Glutamatergic neuron (in vitro differentiated cells): ENCODE results near the gene ZNF880. TPM values are rescaled to one million over a fixed set of nuclear protein-coding genes. Genes with fewer than 3 reads are reported as not detected.
A peak's percentile ranks its signal among the peaks of the same experiment; 100 is the strongest.

Experiments used
- DNase-seq: peaks from one replicate; pipeline ENCODE4 v3.0.0; 2022
- H3K27ac Mint-ChIP-seq: one replicate; pipeline ENCODE4 v1.8.0; 2020; ENCODE audit warnings: mild to moderate bottlenecking, mixed read lengths, inconsistent platforms; ENCODE audit not compliant: unreplicated experiment
- H3K27me3 Mint-ChIP-seq: one replicate; pipeline ENCODE4 v1.8.0; 2020; ENCODE audit warnings: mild to moderate bottlenecking, moderate library complexity, mixed read lengths, inconsistent platforms; ENCODE audit not compliant: unreplicated experiment
- H3K36me3 Mint-ChIP-seq: one replicate; pipeline ENCODE4 v1.8.0; 2020; ENCODE audit warnings: mild to moderate bottlenecking, mixed read lengths, inconsistent platforms; ENCODE audit not compliant: unreplicated experiment
- H3K4me1 Mint-ChIP-seq: one replicate; pipeline ENCODE4 v1.8.0; 2020; ENCODE audit warnings: mild to moderate bottlenecking, low read depth, mixed read lengths, inconsistent platforms; ENCODE audit not compliant: unreplicated experiment
- H3K4me3 Mint-ChIP-seq: one replicate; pipeline ENCODE4 v1.8.0; 2020; ENCODE audit warnings: mild to moderate bottlenecking, mixed read lengths, inconsistent platforms; ENCODE audit not compliant: unreplicated experiment
- H3K9me3 Mint-ChIP-seq: one replicate; pipeline ENCODE4 v1.8.0; 2020; ENCODE audit warnings: mild to moderate bottlenecking, moderate library complexity, mixed read lengths, inconsistent platforms; ENCODE audit not compliant: unreplicated experiment
- total RNA-seq: library from RNA; stranded (reverse); fragmentation: NEBNext Ultra II Directional; extraction: Animal tissue kit (Norgen Biotek cat#: 25700); gene quantifications from one replicate; pipeline ENCODE4 v1.2.1, GENCODE V29; 2021; ENCODE audit not compliant: unreplicated experiment
- TF ChIP-seq, protein P1 (sequence below): fragments of 200-600 bp; sonication (generic); IDR thresholded peaks from one replicate; pipeline ENCODE4 v1.5.0; 2021; ENCODE audit not compliant: partially characterized antibody, unreplicated experiment

Gene ZNF880
- total RNA-seq, 1 donor from 2014 or later: 24.5 TPM

DNA sequence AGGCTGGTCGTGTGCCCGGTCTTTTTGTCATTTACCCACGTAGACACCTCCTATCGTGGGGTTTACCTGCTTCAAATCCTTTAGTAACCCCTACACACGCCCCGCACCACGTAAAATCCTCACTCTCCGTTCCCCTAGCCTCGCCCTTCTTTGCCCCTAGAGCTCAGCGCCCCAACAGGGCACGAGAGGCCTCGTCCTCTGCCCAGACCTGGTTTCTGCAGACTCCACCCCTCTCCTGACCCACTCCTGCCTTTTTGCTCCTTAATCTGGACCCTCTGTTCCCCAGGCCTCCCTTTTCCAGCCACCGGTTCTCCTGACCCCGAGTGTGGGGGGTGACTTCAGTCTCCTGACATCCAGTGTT is 28.3 kb downstream of the ZNF880 start:
- Mint-ChIP-seq H3K4me1 (peaks cover 2% of the 10 kb centered on the region), H3K4me3 (peak overlapping the region; percentile 96), H3K27ac (peak overlapping the region; percentile 95), H3K27me3 (peaks cover 6% of the 10 kb centered on the region), H3K9me3 (peaks cover 19% of the 10 kb centered on the region), H3K36me3 (peaks cover 63% of the 10 kb centered on the region)
- TF ChIP-seq, protein P1, sequence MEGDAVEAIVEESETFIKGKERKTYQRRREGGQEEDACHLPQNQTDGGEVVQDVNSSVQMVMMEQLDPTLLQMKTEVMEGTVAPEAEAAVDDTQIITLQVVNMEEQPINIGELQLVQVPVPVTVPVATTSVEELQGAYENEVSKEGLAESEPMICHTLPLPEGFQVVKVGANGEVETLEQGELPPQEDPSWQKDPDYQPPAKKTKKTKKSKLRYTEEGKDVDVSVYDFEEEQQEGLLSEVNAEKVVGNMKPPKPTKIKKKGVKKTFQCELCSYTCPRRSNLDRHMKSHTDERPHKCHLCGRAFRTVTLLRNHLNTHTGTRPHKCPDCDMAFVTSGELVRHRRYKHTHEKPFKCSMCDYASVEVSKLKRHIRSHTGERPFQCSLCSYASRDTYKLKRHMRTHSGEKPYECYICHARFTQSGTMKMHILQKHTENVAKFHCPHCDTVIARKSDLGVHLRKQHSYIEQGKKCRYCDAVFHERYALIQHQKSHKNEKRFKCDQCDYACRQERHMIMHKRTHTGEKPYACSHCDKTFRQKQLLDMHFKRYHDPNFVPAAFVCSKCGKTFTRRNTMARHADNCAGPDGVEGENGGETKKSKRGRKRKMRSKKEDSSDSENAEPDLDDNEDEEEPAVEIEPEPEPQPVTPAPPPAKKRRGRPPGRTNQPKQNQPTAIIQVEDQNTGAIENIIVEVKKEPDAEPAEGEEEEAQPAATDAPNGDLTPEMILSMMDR: no peak
- peak; percentile 21 for DNase-seq

DNA sequence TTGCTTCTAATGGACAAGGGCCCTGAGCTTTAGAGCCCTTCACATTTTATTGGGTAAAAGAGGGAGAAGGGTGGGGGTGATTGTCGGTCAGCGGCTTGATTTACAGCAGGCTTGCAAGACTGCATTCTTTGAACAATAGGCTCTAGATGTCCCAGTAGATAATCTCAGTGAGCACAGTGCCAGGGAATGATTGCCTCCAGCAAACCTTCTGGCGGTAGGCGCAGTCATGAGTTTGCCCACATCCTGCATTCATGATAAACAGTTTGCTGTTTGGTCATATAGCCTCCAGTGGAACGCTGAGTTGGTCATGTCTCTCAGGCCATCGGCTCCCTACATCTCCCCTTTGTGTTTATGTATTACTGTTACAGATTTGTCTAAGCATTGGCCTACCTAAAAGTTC is 40.6 kb downstream of the ZNF880 start:
- Mint-ChIP-seq H3K9me3 (peaks cover 12% of the 10 kb centered on the region), H3K4me3 (no peak overlapping the region), H3K27me3 (peaks cover 3% of the 10 kb centered on the region), H3K4me1 (no peaks in the 10 kb centered on the region), H3K36me3 (peaks cover 77% of the 10 kb centered on the region), H3K27ac (no peak overlapping the region)
- TF ChIP-seq, protein P1: no peak
- DNase-seq: no peak

DNA sequence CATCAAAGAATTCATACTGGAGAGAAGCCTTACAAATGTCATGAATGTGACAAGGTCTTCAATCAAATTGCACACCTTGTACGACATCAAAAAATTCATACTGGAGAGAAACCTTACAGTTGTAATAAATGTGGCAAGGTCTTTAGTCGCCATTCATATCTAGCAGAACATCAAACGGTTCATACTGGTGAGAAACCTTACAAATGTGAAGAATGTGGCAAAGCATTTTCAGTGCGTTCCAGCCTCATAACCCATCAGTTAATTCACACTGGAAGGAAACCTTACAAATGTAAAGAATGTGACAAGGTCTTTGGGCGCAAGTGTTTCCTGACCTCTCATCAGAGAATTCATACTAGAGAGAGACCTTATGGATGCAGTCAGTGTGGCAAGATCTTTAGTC is 46.0 kb downstream of the ZNF880 start:
- no peak overlapping the region for H3K27ac Mint-ChIP-seq
- H3K27me3 Mint-ChIP-seq: no peaks in the 10 kb centered on the region
- peaks cover 64% of the 10 kb centered on the region for H3K36me3 Mint-ChIP-seq
- no peaks in the 10 kb centered on the region for H3K4me1 Mint-ChIP-seq
- DNase-seq: no peak
- TF ChIP-seq, protein P1: no peak
- peaks cover 14% of the 10 kb centered on the region for H3K9me3 Mint-ChIP-seq
- no peak overlapping the region for H3K4me3 Mint-ChIP-seq

DNA sequence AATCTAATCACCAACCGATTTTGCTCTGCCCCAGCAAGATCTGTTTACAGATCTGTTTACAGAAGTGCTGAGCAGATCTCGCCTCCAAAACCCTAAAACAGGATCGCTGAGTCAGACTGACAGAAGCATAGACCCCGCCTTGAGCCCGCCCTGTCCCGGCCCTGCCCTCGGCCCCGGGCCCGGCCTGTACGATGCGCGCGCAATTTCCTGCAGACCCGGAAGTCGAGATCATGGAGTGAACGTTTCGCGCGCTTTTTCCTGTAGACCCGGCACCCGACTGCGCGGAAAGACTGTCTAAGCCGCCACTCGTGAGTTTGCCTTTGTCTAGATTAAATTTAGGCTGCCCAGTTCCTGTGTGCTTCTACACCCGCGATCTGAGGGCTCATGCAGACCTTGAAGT is 59.2 kb downstream of the ZNF880 start, which contains the start of gene ZNF534:
ZNF534 (plus strand) TSS at position 212 of the 400 bp plus-strand sequence. CDS start 2,327 bp downstream, outside the sequence.
- TF ChIP-seq, protein P1: no peak
- H3K27me3 Mint-ChIP-seq: peaks cover 3% of the 10 kb centered on the region
- no peak within 1 kb of the TSS for H3K27ac Mint-ChIP-seq
- H3K4me3 Mint-ChIP-seq: no peak within 1 kb of the TSS
- DNase-seq: no peak
- peaks cover 27% of the 10 kb centered on the region for H3K36me3 Mint-ChIP-seq
- no peaks in the 10 kb centered on the region for H3K4me1 Mint-ChIP-seq
- peaks cover 22% of the 10 kb centered on the region for H3K9me3 Mint-ChIP-seq

Other genes with a start within 250 kb of the ZNF880 start
- gene ZNF616, start 230.0 kb upstream of the ZNF880 start, total RNA-seq: 22.5 TPM
- gene ZNF836, start 198.3 kb upstream of the ZNF880 start, total RNA-seq: 29.7 TPM
- gene PPP2R1A, start 179.9 kb upstream of the ZNF880 start, total RNA-seq: 311 TPM
- gene ZNF766, start 100.3 kb upstream of the ZNF880 start, total RNA-seq: 29.9 TPM
- 21.8 TPM for gene ZNF480, start 72.8 kb upstream of the ZNF880 start, total RNA-seq
- 11.6 TPM for gene ZNF610, start 33.7 kb upstream of the ZNF880 start, total RNA-seq
- 48.7 TPM for gene ZNF528, start 27.9 kb downstream of the ZNF880 start, total RNA-seq
- not detected for gene ZNF534, start 59.2 kb downstream of the ZNF880 start, total RNA-seq
- gene ZNF578, start 83.6 kb downstream of the ZNF880 start, total RNA-seq: 4.1 TPM
- gene ZNF808, start 157.7 kb downstream of the ZNF880 start, total RNA-seq: 32.6 TPM
- gene ZNF701, start 200.4 kb downstream of the ZNF880 start, total RNA-seq: 22.8 TPM